SK-N-SH treated with all-trans-retinoic acid at 6 μM for 48 hours (cell line): ENCODE results near the gene TEX13B.

ENCODE experiments used
- ATAC-seq: fragments of 200-7000 bp; cut with Tn5 transposase; 3 replicates; pipeline ENCODE4 v1.9.1; 2020; ENCODE audit warnings: mild to moderate bottlenecking, moderate library complexity
- BACH2 ChIP-seq: fragments of 250-450 bp; sonication (Bioruptor Pico); IDR thresholded peaks from 2 replicates; pipeline ENCODE4 v1.9.0; 2021; ENCODE audit warnings: mild to moderate bottlenecking, borderline replicate concordance
- CSDC2 ChIP-seq: fragments of 250-450 bp; sonication (Bioruptor Pico); IDR thresholded peaks from 2 replicates; pipeline ENCODE4 v1.5.0; 2020; ENCODE audit warnings: mild to moderate bottlenecking, moderate library complexity
- ESRRG ChIP-seq: fragments of 250-450 bp; sonication (Bioruptor Pico); IDR thresholded peaks from 2 replicates; pipeline ENCODE4 v1.6.1; 2021; ENCODE audit warnings: mild to moderate bottlenecking
- GLIS3 ChIP-seq: fragments of 250-450 bp; sonication (Bioruptor Pico); IDR thresholded peaks from 2 replicates; pipeline ENCODE4 v1.5.0; 2020; ENCODE audit warnings: mild to moderate bottlenecking, moderate library complexity
- ISL1 ChIP-seq: fragments of 250-450 bp; sonication (Bioruptor Pico); IDR thresholded peaks from 2 replicates; pipeline ENCODE4 v2.1.2; 2022; ENCODE audit warnings: mild to moderate bottlenecking, moderate library complexity
- OSR1 ChIP-seq: fragments of 250-450 bp; sonication (Bioruptor Pico); IDR thresholded peaks from 2 replicates; pipeline ENCODE4 v1.8.0; 2022; ENCODE audit warnings: moderate library complexity, mild to moderate bottlenecking, inconsistent platforms
- PPARA ChIP-seq: fragments of 250-450 bp; sonication (Bioruptor Pico); IDR thresholded peaks from 2 replicates; pipeline ENCODE4 v1.5.0; 2020; ENCODE audit warnings: mild to moderate bottlenecking, borderline replicate concordance
- RARB ChIP-seq: fragments of 250-450 bp; sonication (Bioruptor Pico); IDR thresholded peaks from 2 replicates; pipeline ENCODE4 v1.8.0; 2021; ENCODE audit warnings: mild to moderate bottlenecking, moderate library complexity
- SNAI2 ChIP-seq: fragments of 250-450 bp; sonication (Bioruptor Pico); IDR thresholded peaks from 2 replicates; pipeline ENCODE4 v1.5.0; 2020; ENCODE audit warnings: mild to moderate bottlenecking, moderate library complexity
- TCF4 ChIP-seq: fragments of 250-450 bp; sonication (Bioruptor Pico); IDR thresholded peaks from 2 replicates; pipeline ENCODE4 v1.8.0; 2021; ENCODE audit warnings: mild to moderate bottlenecking, moderate library complexity, borderline replicate concordance
- TOX ChIP-seq: fragments of 250-450 bp; sonication (Bioruptor Pico); IDR thresholded peaks from 2 replicates; pipeline ENCODE4 v1.8.0; 2021; ENCODE audit warnings: mild to moderate bottlenecking, moderate library complexity, borderline replicate concordance
- ZC3H10 ChIP-seq: fragments of 250-450 bp; sonication (Bioruptor Pico); IDR thresholded peaks from 2 replicates; pipeline ENCODE4 v1.5.1; 2021; ENCODE audit warnings: mild to moderate bottlenecking, moderate library complexity
- ZFP3 ChIP-seq: fragments of 250-450 bp; sonication (Bioruptor Pico); IDR thresholded peaks from 2 replicates; pipeline ENCODE4 v1.5.0; 2020; ENCODE audit warnings: mild to moderate bottlenecking, moderate library complexity
- ZFP30 ChIP-seq: fragments of 450-650 bp; formaldehyde crosslinking; IDR thresholded peaks from 2 replicates; pipeline ENCODE4 v1.5.0; 2022; ENCODE audit warnings: mild to moderate bottlenecking, moderate library complexity
- ZNF565 ChIP-seq: fragments of 450-650 bp; formaldehyde crosslinking; conservative IDR thresholded peaks from 2 replicates; pipeline ENCODE4 v1.5.0; 2020; ENCODE audit warnings: low read depth, mild to moderate bottlenecking, moderate library complexity
- ZNF70 ChIP-seq: fragments of 450-650 bp; formaldehyde crosslinking; IDR thresholded peaks from 2 replicates; pipeline ENCODE4 v1.5.0; 2020; ENCODE audit warnings: mild to moderate bottlenecking, moderate library complexity
- TF ChIP-seq, protein P1 (sequence below): fragments of 250-450 bp; sonication (Bioruptor Pico); IDR thresholded peaks from 2 replicates; pipeline ENCODE4 v1.8.0; 2020; ENCODE audit warnings: mild to moderate bottlenecking, moderate library complexity, borderline replicate concordance
- TF ChIP-seq, protein P2 (sequence below): fragments of 250-450 bp; sonication (Bioruptor Pico); IDR thresholded peaks from 2 replicates; pipeline ENCODE4 v1.5.1; 2020; ENCODE audit warnings: low read depth, mild to moderate bottlenecking, moderate library complexity
- TF ChIP-seq, protein P3 (sequence below): fragments of 250-450 bp; sonication (Bioruptor Pico); IDR thresholded peaks from 2 replicates; pipeline ENCODE4 v1.8.0; 2021; ENCODE audit warnings: low read depth, mild to moderate bottlenecking, moderate library complexity, borderline replicate concordance
- TF ChIP-seq, protein P4 (sequence below): fragments of 250-450 bp; sonication (Bioruptor Pico); IDR thresholded peaks from 2 replicates; pipeline ENCODE4 v1.5.0; 2020; ENCODE audit warnings: mild to moderate bottlenecking, moderate library complexity

The TEX13B gene

DNA sequence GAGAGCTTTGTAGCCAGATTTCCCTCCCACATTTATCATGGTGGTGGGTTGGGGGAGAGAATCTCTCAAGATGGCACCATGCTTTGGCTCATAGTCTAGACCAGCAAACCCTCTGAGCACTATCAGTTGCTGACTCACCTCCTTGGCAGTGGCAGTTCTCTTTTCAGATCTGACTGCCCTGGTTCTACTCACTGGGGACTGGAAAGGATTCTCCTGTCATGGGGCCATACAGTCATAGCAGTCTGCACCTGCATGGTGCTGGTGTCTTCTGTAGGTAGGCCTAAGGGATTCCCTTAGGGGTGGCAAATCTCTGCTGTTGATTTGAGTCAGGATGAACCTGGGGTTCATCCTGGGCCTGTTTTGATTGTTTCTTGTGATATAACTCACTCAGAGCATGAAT is 2.6 kb downstream of the TEX13B start:
- ATAC-seq, result no peak
- TF ChIP-seq ZFP30 (no peak), BACH2 (CRISPR knock-in tag) (no peak)
- TF ChIP-seq, protein P1, sequence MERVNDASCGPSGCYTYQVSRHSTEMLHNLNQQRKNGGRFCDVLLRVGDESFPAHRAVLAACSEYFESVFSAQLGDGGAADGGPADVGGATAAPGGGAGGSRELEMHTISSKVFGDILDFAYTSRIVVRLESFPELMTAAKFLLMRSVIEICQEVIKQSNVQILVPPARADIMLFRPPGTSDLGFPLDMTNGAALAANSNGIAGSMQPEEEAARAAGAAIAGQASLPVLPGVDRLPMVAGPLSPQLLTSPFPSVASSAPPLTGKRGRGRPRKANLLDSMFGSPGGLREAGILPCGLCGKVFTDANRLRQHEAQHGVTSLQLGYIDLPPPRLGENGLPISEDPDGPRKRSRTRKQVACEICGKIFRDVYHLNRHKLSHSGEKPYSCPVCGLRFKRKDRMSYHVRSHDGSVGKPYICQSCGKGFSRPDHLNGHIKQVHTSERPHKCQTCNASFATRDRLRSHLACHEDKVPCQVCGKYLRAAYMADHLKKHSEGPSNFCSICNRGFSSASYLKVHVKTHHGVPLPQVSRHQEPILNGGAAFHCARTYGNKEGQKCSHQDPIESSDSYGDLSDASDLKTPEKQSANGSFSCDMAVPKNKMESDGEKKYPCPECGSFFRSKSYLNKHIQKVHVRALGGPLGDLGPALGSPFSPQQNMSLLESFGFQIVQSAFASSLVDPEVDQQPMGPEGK (CRISPR knock-in tag), result no peak
- TF ChIP-seq, protein P2, sequence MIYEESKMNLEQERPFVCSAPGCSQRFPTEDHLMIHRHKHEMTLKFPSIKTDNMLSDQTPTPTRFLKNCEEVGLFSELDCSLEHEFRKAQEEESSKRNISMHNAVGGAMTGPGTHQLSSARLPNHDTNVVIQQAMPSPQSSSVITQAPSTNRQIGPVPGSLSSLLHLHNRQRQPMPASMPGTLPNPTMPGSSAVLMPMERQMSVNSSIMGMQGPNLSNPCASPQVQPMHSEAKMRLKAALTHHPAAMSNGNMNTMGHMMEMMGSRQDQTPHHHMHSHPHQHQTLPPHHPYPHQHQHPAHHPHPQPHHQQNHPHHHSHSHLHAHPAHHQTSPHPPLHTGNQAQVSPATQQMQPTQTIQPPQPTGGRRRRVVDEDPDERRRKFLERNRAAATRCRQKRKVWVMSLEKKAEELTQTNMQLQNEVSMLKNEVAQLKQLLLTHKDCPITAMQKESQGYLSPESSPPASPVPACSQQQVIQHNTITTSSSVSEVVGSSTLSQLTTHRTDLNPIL, result no peak

DNA sequence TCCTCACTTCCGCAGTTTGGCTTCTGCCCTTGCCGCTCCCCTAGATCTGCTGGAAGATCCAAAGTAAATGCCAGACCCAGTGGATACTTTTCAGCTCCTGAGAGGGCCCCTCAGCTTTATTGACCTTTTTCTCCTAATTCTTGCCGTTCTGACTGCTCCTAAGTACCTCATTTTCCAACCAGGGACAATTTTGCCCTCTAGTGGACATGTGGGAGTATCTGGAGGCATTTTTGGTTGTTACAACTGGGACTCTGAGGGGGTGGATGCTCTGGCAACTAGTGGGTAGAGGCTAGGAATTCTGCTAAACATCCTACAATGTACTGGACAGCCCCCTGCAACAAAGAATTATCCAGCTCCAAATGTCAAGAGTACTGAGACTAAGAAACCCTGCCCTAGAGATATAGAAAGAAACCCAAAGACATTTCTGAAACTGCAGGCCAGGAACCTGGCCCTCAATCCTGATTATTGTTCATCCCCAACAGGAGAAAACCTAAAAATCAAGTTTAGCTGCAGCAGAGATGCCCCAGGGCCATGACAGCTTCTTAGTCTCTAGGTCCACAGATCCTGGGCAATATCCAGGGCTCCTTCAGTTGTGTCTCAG is 3.4 kb downstream of the TEX13B start:
- TF ChIP-seq ZC3H10 (CRISPR knock-in tag), result no peak
- no peak for TF ChIP-seq SNAI2 (CRISPR knock-in tag)
- TF ChIP-seq, protein P3, sequence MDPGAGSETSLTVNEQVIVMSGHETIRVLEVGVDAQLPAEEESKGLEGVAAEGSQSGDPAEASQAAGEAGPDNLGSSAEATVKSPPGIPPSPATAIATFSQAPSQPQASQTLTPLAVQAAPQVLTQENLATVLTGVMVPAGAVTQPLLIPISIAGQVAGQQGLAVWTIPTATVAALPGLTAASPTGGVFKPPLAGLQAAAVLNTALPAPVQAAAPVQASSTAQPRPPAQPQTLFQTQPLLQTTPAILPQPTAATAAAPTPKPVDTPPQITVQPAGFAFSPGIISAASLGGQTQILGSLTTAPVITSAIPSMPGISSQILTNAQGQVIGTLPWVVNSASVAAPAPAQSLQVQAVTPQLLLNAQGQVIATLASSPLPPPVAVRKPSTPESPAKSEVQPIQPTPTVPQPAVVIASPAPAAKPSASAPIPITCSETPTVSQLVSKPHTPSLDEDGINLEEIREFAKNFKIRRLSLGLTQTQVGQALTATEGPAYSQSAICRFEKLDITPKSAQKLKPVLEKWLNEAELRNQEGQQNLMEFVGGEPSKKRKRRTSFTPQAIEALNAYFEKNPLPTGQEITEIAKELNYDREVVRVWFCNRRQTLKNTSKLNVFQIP, result no peak
- no peak for TF ChIP-seq OSR1 (CRISPR knock-in tag)
- no peak for TF ChIP-seq ZFP3 (CRISPR knock-in tag)
- TF ChIP-seq RARB (CRISPR knock-in tag), result no peak
- TF ChIP-seq PPARA (CRISPR knock-in tag), result no peak
- TF ChIP-seq ZNF565 (CRISPR knock-in tag), result no peak
- TF ChIP-seq ISL1, result no peak
- TF ChIP-seq ESRRG (CRISPR knock-in tag), result no peak
- no peak for TF ChIP-seq TOX (CRISPR knock-in tag)
- TF ChIP-seq CSDC2 (CRISPR knock-in tag), result no peak
- TF ChIP-seq, protein P4, sequence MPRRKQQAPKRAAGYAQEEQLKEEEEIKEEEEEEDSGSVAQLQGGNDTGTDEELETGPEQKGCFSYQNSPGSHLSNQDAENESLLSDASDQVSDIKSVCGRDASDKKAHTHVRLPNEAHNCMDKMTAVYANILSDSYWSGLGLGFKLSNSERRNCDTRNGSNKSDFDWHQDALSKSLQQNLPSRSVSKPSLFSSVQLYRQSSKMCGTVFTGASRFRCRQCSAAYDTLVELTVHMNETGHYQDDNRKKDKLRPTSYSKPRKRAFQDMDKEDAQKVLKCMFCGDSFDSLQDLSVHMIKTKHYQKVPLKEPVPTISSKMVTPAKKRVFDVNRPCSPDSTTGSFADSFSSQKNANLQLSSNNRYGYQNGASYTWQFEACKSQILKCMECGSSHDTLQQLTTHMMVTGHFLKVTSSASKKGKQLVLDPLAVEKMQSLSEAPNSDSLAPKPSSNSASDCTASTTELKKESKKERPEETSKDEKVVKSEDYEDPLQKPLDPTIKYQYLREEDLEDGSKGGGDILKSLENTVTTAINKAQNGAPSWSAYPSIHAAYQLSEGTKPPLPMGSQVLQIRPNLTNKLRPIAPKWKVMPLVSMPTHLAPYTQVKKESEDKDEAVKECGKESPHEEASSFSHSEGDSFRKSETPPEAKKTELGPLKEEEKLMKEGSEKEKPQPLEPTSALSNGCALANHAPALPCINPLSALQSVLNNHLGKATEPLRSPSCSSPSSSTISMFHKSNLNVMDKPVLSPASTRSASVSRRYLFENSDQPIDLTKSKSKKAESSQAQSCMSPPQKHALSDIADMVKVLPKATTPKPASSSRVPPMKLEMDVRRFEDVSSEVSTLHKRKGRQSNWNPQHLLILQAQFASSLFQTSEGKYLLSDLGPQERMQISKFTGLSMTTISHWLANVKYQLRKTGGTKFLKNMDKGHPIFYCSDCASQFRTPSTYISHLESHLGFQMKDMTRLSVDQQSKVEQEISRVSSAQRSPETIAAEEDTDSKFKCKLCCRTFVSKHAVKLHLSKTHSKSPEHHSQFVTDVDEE (CRISPR knock-in tag), result no peak
- TF ChIP-seq, protein P1 (CRISPR knock-in tag), result no peak
- ATAC-seq, result peak; percentile 75

DNA sequence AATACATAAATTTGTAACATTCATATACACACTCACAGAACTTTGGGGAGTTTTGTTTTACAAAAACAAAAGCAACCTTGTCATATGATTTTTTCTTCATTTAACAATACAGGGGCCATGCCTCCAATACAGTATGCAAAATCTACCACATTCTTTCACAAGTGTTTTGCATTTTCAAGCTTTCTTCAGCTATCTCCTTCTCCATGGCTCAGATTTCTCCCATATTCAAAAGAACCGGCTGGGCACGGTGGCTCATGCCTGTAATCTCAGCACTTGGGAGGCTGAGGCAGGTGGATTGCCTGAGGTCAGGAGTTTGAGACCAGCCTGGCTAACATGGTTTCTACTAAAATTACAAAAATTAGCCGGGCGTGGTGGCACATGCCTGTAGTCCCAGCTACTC is 4.1 kb downstream of the TEX13B start:
- no peak for ATAC-seq
- TF ChIP-seq RARB (CRISPR knock-in tag), result no peak
- no peak for TF ChIP-seq ZNF565 (CRISPR knock-in tag)
- TF ChIP-seq ZNF70 (CRISPR knock-in tag), result no peak
- TF ChIP-seq OSR1 (CRISPR knock-in tag), result no peak
- TF ChIP-seq ISL1, result no peak
- TF ChIP-seq, protein P2, result no peak
- no peak for TF ChIP-seq TCF4 (CRISPR knock-in tag)
- no peak for TF ChIP-seq GLIS3 (CRISPR knock-in tag)
- TF ChIP-seq, protein P3, result no peak
- no peak for TF ChIP-seq ZFP3 (CRISPR knock-in tag)
- TF ChIP-seq SNAI2 (CRISPR knock-in tag), result no peak
- TF ChIP-seq, protein P4 (CRISPR knock-in tag), result no peak
- TF ChIP-seq CSDC2 (CRISPR knock-in tag), result no peak
